Small intestine (tissue), 7 donors: ENCODE measurements around the gene CD300C. TPM values are rescaled to one million over a fixed set of nuclear protein-coding genes. Genes with fewer than 3 reads are reported as not detected.

Experiments
- DNase-seq, 2 donors: peaks; one replicate each; pipeline versions ENCODE4 v3.0.0 to v3.0.0-alpha.2; 2013
- FAIRE-seq: peaks from 2 replicates; lab custom pipeline; 2012; peaks lifted over from hg19 to GRCh38; lab: Jason Lieb, UNC
- H3K27ac ChIP-seq, 3 donors: one replicate each; pipeline ENCODE4 v1.5.1; 2013; ENCODE audit warnings: low read length in 2 of 3, mild to moderate bottlenecking in 2 of 3, control low read depth in 1 of 3, inconsistent platforms in 1 of 3, low read depth in 1 of 3, moderate library complexity in 1 of 3
- H3K27me3 ChIP-seq, 3 donors: one replicate each; pipeline ENCODE4 v1.6.1; 2013; ENCODE audit warnings: low read length in 3 of 3, inconsistent platforms in 1 of 3; ENCODE audit not compliant: control insufficient read depth in 3 of 3, insufficient read depth in 3 of 3
- H3K36me3 ChIP-seq, 3 donors: one replicate each; pipeline ENCODE4 v1.6.1; 2013; ENCODE audit warnings: low read length in 3 of 3, inconsistent platforms in 1 of 3, low read depth in 1 of 3, mild to moderate bottlenecking in 1 of 3, moderate library complexity in 1 of 3; ENCODE audit not compliant: control insufficient read depth in 3 of 3, insufficient read depth in 2 of 3
- H3K4me1 ChIP-seq, 3 donors: one replicate each; pipeline ENCODE4 v1.6.1; 2013; ENCODE audit warnings: low read length in 2 of 3, inconsistent platforms in 1 of 3, low read depth in 1 of 3, mild to moderate bottlenecking in 1 of 3, moderate library complexity in 1 of 3; ENCODE audit not compliant: control insufficient read depth in 3 of 3, insufficient read depth in 2 of 3
- H3K4me3 ChIP-seq, 3 donors: one replicate each; pipeline ENCODE4 v1.5.1; 2013; ENCODE audit warnings: low read length in 3 of 3, control low read depth in 1 of 3, inconsistent platforms in 1 of 3, low read depth in 1 of 3, mild to moderate bottlenecking in 1 of 3, moderate library complexity in 1 of 3
- H3K9me3 ChIP-seq, 2 donors: one replicate each; pipeline ENCODE4 v1.6.1; 2013; ENCODE audit warnings: low read depth in 1 of 2, low read length in 1 of 2; ENCODE audit not compliant: control insufficient read depth in 2 of 2, insufficient read depth in 1 of 2
- WGBS, 3 donors: extraction: QIAGEN DNeasy Blood & Tissue Kit; methylation state at CpG; one replicate each; pipeline ENCODE4 v1.1.7; 2013; 5-methylcytosine and 5-hydroxymethylcytosine counted together
- polyA plus RNA-seq, 4 donors: library from polyadenylated mRNA; stranded (reverse) in 3 of 4; unstranded in 1 of 4; fragments of 200-250 nt in 3 of 4; fragments of 120-200 nt in 1 of 4; gene quantifications; one replicate each; pipeline versions ENCODE4 v1.2.1 to v1.2.3, GENCODE V29; 2013
- donor health status: healthy with polysubstance abuse.
- donor health status: control.
- donor health status: control.
- donor health status: Bipolar disorder and iron deficiency.
- donor health status: healthy.

Gene CD300C
- polyA plus RNA-seq, 4 donors = 0.81 to 1.1 (median 1.1) TPM; not detected in 1

DNA sequence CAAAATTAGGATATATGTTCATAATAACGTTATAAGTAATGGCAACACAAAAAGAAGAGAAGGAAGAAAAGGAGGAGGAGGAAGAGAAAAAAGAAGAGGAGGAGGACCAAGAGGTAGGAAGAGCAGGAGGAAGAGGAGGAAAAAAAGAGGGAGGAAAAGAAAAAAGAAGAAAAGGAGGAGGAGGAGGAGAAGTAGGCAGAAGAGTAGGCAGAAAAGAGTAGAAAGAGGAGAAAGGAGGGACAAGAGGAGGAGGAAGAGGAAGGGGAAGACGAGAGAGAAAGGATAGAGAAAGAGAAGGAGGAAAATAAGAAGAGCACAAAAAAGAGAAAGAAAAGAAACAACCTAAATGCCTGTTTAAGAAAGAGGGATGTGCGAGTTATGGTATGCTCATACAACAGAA is 9.0 kb downstream of the CD300C start:
- FAIRE-seq = no peak

GRCh38 chr17:74532115-74532514 is 13.8 kb downstream of the CD300C start:
- Histone ChIP-seq H3K27ac (no peak overlapping the region), H3K4me1 (no peaks in the 10 kb centered on the region), H3K9me3 (no peaks in the 10 kb centered on the region), H3K4me3 (no peak overlapping the region), H3K36me3 (no peaks in the 10 kb centered on the region), H3K27me3 (no peaks in the 10 kb centered on the region)
- 54 to 74% (median 54%) methylated on average over 10 of the region's 10 CpGs for WGBS, 3 donors
- DNase-seq = no peak
- no peak for FAIRE-seq

More for the DNA sequence above, 9.0 kb downstream of the CD300C start:
- no peak overlapping the region for H3K4me3 ChIP-seq
- no peak for DNase-seq
- no peaks in the 10 kb centered on the region for H3K27me3 ChIP-seq
- H3K27ac ChIP-seq = no peak overlapping the region
- WGBS, 3 donors = 65 to 74% (median 72%) methylated on average over 3 of the region's 3 CpGs
- H3K9me3 ChIP-seq = no peaks in the 10 kb centered on the region
- H3K4me1 ChIP-seq = no peaks in the 10 kb centered on the region
- H3K36me3 ChIP-seq = no peaks in the 10 kb centered on the region

DNA sequence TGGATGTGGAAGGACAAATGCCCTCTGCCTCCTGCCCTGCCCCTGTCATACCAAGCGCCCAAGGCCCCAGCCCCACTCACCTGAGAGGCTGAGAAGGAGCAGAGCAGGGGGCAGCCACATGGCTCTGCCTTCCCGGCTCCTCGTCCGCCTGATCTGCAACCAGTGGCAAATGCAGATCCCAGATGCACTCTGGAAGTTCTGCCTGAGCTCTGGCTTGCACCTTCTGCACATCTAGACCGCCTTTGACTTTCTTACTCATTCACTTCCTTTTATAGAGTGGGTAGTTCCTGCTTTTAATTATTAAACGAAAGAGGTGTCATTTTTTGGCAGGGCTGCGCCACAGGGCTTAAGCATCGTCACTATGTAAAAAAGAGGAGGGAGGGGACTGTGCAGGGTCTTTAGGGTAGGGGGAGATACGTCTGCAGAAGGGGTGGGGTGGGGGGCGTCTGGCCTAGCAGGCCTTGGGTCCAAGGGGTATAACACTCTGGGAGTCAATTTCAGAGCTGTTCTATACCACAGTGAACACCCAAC is 14.6 kb downstream of the CD300C start, which contains the start of gene CD300LB:
CD300LB (minus strand) TSS at position 245 of the 531 bp plus-strand sequence; CDS start at position 120, 125 bp downstream.
- no peaks in the 10 kb centered on the region for H3K36me3 ChIP-seq
- no peaks in the 10 kb centered on the region for H3K9me3 ChIP-seq
- H3K27me3 ChIP-seq = no peaks in the 10 kb centered on the region
- no peak within 1 kb of the TSS for H3K27ac ChIP-seq
- WGBS, 3 donors = 44 to 63% (median 55%) methylated on average over 10 of the region's 10 CpGs
- H3K4me1 ChIP-seq = no peaks in the 10 kb centered on the region
- no peak for DNase-seq
- no peak for FAIRE-seq
- no peak within 1 kb of the TSS for H3K4me3 ChIP-seq

DNA sequence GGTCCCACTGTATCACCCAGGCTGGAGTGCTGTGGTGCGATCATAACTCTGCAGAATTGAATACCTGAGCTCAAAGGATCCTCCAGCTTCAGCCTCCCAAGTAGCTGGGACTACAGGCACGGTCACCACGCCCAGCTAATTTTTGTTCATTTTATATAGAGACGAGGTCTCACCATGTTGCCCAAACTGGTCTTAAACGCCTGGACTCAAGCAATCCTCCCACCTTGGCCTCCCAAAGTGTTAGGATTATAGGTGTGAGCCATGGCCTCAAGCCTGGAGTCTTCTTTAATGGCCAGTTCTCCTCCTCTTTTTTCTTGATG is 15.1 kb downstream of the CD300C start:
- DNase-seq = no peak
- Histone ChIP-seq H3K27ac (no peak overlapping the region), H3K4me3 (no peak overlapping the region), H3K9me3 (no peaks in the 10 kb centered on the region), H3K4me1 (no peaks in the 10 kb centered on the region), H3K27me3 (no peaks in the 10 kb centered on the region), H3K36me3 (no peaks in the 10 kb centered on the region)
- 59 to 74% (median 73%) methylated on average over 5 of the region's 5 CpGs for WGBS, 3 donors
- no peak for FAIRE-seq

DNA sequence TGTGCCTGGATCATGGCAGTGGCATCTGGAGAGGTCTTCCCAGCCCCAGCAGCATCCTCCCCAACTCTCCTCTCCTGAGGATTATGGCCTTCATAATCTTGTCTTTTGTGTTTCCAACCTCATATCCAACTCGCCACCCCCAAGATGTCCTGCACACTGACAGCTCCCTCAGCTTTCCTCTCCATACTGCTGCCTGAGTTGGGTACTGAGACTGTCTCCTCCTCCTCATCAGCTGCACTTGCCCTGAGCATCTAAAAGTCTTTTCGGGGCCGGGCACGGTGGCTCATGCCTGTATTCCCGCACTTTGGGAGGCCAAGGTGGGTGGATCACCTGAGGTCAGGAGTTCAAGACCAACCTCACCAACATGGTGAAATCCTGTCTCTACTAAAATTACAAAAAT is 16.7 kb downstream of the CD300C start:
- FAIRE-seq (no peak), DNase-seq (no peak)
- 71 to 82% (median 76%) methylated on average over 5 of the region's 5 CpGs for WGBS, 3 donors
- H3K36me3 ChIP-seq = no peaks in the 10 kb centered on the region
- no peak overlapping the region for H3K27ac ChIP-seq
- H3K4me3 ChIP-seq = no peak overlapping the region
- no peaks in the 10 kb centered on the region for H3K9me3 ChIP-seq
- no peaks in the 10 kb centered on the region for H3K27me3 ChIP-seq
- H3K4me1 ChIP-seq = no peaks in the 10 kb centered on the region

- FAIRE-seq (no peak), DNase-seq (no peak)
- Histone ChIP-seq H3K4me3 (no peak overlapping the region), H3K9me3 (no peaks in the 10 kb centered on the region), H3K36me3 (no peaks in the 10 kb centered on the region), H3K4me1 (no peaks in the 10 kb centered on the region), H3K27me3 (no peaks in the 10 kb centered on the region), H3K27ac (no peak overlapping the region)
- 77 to 79% (median 79%) methylated on average over 8 of the region's 8 CpGs for WGBS, 3 donors
These were observed 17.3 kb downstream of the CD300C start for GRCh38 chr17:74528491-74529199.

DNA sequence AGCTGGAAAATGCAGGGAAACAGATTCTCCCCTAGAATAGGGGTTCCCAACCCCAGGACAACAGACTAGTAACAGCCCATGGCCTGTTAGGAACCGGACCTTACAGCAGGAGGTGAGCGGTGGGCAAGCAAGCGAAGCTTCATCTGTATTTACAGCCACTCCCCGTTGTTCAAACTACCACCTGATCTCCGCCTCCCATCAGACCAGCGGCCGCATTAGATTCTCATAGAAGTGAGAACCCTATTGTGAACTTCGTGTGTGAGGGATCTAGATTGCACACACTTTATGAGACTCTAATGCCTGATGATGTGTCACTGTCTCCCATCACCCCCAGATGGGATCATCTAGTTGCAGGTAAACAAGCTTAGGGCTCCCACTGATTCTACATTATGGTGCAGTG is 18.2 kb downstream of the CD300C start:
- no peaks in the 10 kb centered on the region for H3K27me3 ChIP-seq
- no peak for FAIRE-seq
- H3K27ac ChIP-seq = no peak overlapping the region
- no peaks in the 10 kb centered on the region for H3K4me1 ChIP-seq
- peaks cover 0 to 6% of the 10 kb centered on the region in 2 donors for H3K9me3 ChIP-seq
- H3K4me3 ChIP-seq = no peak overlapping the region
- WGBS, 3 donors = 67 to 86% (median 73%) methylated on average over 8 of the region's 8 CpGs
- no peaks in the 10 kb centered on the region for H3K36me3 ChIP-seq
- no peak for DNase-seq

DNA sequence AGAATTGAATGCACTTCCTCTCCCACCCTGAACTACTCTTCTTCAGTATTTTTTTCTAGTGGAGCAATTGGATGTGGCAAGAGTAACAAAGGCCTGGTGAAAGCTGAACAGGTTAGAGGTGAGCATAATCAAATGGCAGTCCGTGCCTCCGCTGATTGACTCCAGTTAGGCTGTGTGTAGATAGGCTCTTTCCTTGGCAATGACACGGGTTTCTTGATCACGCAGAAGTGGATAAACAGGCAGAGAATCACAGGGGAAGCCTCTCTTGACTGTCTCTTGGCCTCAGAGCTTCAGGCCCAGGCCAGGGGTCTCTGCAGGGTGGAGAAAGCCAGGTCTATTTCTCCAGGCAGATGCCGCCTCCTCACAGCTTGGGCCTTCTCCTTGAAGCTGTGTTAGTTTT is 18.8 kb downstream of the CD300C start:
- Histone ChIP-seq H3K27ac (no peak overlapping the region), H3K4me3 (no peak overlapping the region), H3K9me3 (peaks cover 0 to 6% of the 10 kb centered on the region in 2 donors), H3K27me3 (no peaks in the 10 kb centered on the region), H3K36me3 (no peaks in the 10 kb centered on the region), H3K4me1 (no peaks in the 10 kb centered on the region)
- WGBS, 3 donors = 81 to 87% (median 82%) methylated on average over 5 of the region's 5 CpGs
- FAIRE-seq (no peak), DNase-seq (no peak)
